ENCODE measurements around the gene SHANK1. TPM values are rescaled to one million over a fixed set of nuclear protein-coding genes. Genes with fewer than 3 reads are reported as not detected.

SHANK1 gene
- total and polyA plus RNA-seq, 2 of the 4 experiments (the other 2 are of a cell fraction): 6.1 to 6.7 TPM

GRCh38 chr19:50670102-50670380, 49.6 kb downstream of the SHANK1 start:
- DNase-seq (no peak), ATAC-seq (ENCODE audit: low read depth) (no peak)
- Histone ChIP-seq H2AK9ac (replicated peaks; ENCODE audit: low read depth, low read length, poor library complexity) (no peak overlapping the region), H3K23ac (ENCODE audit: low read depth, low read length) (no peak overlapping the region), H3K27me3 (ENCODE audit: control insufficient read depth, insufficient read depth, low read length) (peaks cover 55% of the 10 kb centered on the region), H3K9me3 (ENCODE audit: control insufficient read depth, insufficient read depth, low read length) (no peaks in the 10 kb centered on the region), H2BK120ac (ENCODE audit: low read depth, low read length) (no peak overlapping the region), H3K4me1 (ENCODE audit: control insufficient read depth, insufficient read depth, low read length) (peaks cover 2% of the 10 kb centered on the region), H3K4me3 (ENCODE audit: insufficient read depth, low read depth, low read length) (no peak overlapping the region), H3K4me2 (ENCODE audit: low read depth, low read length) (no peak overlapping the region), H4K91ac (ENCODE audit: insufficient read depth, low read depth, low read length) (no peak overlapping the region), H3K9ac (ENCODE audit: low read depth, low read length) (no peak overlapping the region), H3K4ac (ENCODE audit: low read depth, low read length) (no peak overlapping the region), H3K18ac (ENCODE audit: low read depth, low read length) (no peak overlapping the region), H3K79me1 (ENCODE audit: low read depth in 1 of 2, low read length in 2 of 2) (no peaks in the 10 kb centered on the region), H4K20me1 (ENCODE audit: insufficient read depth, low read length) (0 out of 2 replicates have a peak, but pooled peaks cover 3% of the 10 kb centered on the region), H4K5ac (ENCODE audit: low read depth, low read length) (no peak overlapping the region), H3K14ac (replicated peaks; ENCODE audit: low read depth, low read length) (no peak overlapping the region), H2BK5ac (ENCODE audit: low read depth, low read length, poor library complexity, severe bottlenecking) (no peak overlapping the region), H2AK5ac (ENCODE audit: low read depth, low read length) (no peak overlapping the region), H3K27ac (ENCODE audit: insufficient read depth, low read length) (no peak overlapping the region), H3K36me3 (ENCODE audit: control insufficient read depth, insufficient read depth, low read length) (no peaks in the 10 kb centered on the region), H3K9me1 (ENCODE audit: insufficient read depth, low read length) (no peaks in the 10 kb centered on the region), H2AFZ (replicated peaks; ENCODE audit: low read length, poor library complexity) (no peak overlapping the region), H3K56ac (ENCODE audit: extremely low read depth, insufficient read depth, low read length) (no peak overlapping the region), H2BK15ac (ENCODE audit: low read depth, low read length) (no peak overlapping the region), H2BK20ac (ENCODE audit: low read depth, low read length) (no peak overlapping the region), H4K8ac (ENCODE audit: low read depth in 2 of 2, low read length in 2 of 2) (no peak overlapping the region)
- POLR2A ChIA-PET (ENCODE audit: unreplicated experiment): no interaction called here
- 34% methylated on average over 5 of the region's 5 CpGs; no CpG with 5 or more reads in 1 of the 2 experiments for WGBS, 2 experiments (ENCODE audit: extremely low coverage in 2 of 2, insufficient read length in 1 of 2)
- in situ Hi-C loops (cut with MboI; ENCODE audit: low sequenced_read_pairs) (no loop called here), dilution Hi-C loops (cut with HindIII; ENCODE audit: low sequenced_read_pairs, unreplicated experiment) (no loop called here), intact Hi-C loops (cut with micrococcal nuclease) (no loop called here)
- CTCF ChIA-PET: interaction anchor here (0.7 to 1.1 kb wide), 7 partner anchors 12 to 252 kb away, joined by 3 to 8 read pairs (median 3); no protein-coding TSS in a partner anchor
- BruUV-seq (replicated peaks): no TSS peak
- TF ChIP-seq FOS (IDR thresholded peaks at IDR 0.05; ENCODE audit: low read depth, low read length) (no peak), CEBPB (IDR thresholded peaks at IDR 0.05; ENCODE audit: low read depth, low read length) (no peak), MXI1 (IDR thresholded peaks at IDR 0.05; ENCODE audit: borderline replicate concordance, low read depth, low read length) (no peak), CHD1 (IDR thresholded peaks at IDR 0.05; ENCODE audit: low read depth, low read length) (no peak), USF2 (IDR thresholded peaks at IDR 0.05; ENCODE audit: low read depth, low read length) (no peak), BHLHE40 (IDR thresholded peaks at IDR 0.05; ENCODE audit: low read depth, low read length) (no peak), RAD21 (IDR thresholded peaks at IDR 0.05; ENCODE audit: low read length) (no peak), MAFK (IDR thresholded peaks at IDR 0.05; ENCODE audit: low read depth, low read length) (no peak)
